ENCODE measurements around the gene DPP10.

DNA sequence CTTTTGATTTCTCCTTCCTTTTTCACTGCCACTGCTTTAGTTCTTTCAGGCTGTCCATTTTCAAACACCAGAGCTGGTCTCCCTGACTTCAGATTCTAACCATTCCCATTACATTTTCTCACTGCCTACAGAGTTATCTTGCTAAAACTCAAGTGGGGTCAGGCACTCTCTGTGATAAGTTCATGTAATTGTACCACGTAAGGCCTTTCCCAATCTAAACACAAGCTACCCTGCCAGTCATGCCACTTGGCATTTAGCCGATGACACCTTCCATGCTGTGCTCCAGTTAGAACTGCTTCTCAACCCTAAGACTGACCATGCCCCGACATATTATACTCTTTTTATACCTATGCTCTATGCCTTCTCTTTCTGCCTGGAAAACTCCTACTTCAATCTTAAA lies 592.4 kb downstream of the DPP10 start:
- TF ChIP-seq, protein P1, sequence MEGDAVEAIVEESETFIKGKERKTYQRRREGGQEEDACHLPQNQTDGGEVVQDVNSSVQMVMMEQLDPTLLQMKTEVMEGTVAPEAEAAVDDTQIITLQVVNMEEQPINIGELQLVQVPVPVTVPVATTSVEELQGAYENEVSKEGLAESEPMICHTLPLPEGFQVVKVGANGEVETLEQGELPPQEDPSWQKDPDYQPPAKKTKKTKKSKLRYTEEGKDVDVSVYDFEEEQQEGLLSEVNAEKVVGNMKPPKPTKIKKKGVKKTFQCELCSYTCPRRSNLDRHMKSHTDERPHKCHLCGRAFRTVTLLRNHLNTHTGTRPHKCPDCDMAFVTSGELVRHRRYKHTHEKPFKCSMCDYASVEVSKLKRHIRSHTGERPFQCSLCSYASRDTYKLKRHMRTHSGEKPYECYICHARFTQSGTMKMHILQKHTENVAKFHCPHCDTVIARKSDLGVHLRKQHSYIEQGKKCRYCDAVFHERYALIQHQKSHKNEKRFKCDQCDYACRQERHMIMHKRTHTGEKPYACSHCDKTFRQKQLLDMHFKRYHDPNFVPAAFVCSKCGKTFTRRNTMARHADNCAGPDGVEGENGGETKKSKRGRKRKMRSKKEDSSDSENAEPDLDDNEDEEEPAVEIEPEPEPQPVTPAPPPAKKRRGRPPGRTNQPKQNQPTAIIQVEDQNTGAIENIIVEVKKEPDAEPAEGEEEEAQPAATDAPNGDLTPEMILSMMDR (tag by site-specific recombination; IDR thresholded peaks at IDR 0.05): no peak
- TF ChIP-seq ZBTB8A (tag by site-specific recombination; IDR thresholded peaks at IDR 0.05) (no peak), ZNF785 (tag by site-specific recombination; IDR thresholded peaks at IDR 0.05) (no peak), ZNF138 (tag by site-specific recombination; IDR thresholded peaks at IDR 0.05; ENCODE audit: borderline replicate concordance) (no peak), ZBTB7A (tag by site-specific recombination; IDR thresholded peaks at IDR 0.05; ENCODE audit: low read depth) (no peak), GLIS1 (tag by site-specific recombination; IDR thresholded peaks at IDR 0.05) (no peak), ZNF341 (tag by site-specific recombination; IDR thresholded peaks at IDR 0.05; ENCODE audit: low read depth) (no peak), ZNF221 (tag by site-specific recombination; IDR thresholded peaks at IDR 0.05; ENCODE audit: borderline replicate concordance) (no peak), ZBTB17 (tag by site-specific recombination; IDR thresholded peaks at IDR 0.05) (no peak), ZNF549 (tag by site-specific recombination; IDR thresholded peaks at IDR 0.05) (no peak)
- TF ChIP-seq, protein P2, sequence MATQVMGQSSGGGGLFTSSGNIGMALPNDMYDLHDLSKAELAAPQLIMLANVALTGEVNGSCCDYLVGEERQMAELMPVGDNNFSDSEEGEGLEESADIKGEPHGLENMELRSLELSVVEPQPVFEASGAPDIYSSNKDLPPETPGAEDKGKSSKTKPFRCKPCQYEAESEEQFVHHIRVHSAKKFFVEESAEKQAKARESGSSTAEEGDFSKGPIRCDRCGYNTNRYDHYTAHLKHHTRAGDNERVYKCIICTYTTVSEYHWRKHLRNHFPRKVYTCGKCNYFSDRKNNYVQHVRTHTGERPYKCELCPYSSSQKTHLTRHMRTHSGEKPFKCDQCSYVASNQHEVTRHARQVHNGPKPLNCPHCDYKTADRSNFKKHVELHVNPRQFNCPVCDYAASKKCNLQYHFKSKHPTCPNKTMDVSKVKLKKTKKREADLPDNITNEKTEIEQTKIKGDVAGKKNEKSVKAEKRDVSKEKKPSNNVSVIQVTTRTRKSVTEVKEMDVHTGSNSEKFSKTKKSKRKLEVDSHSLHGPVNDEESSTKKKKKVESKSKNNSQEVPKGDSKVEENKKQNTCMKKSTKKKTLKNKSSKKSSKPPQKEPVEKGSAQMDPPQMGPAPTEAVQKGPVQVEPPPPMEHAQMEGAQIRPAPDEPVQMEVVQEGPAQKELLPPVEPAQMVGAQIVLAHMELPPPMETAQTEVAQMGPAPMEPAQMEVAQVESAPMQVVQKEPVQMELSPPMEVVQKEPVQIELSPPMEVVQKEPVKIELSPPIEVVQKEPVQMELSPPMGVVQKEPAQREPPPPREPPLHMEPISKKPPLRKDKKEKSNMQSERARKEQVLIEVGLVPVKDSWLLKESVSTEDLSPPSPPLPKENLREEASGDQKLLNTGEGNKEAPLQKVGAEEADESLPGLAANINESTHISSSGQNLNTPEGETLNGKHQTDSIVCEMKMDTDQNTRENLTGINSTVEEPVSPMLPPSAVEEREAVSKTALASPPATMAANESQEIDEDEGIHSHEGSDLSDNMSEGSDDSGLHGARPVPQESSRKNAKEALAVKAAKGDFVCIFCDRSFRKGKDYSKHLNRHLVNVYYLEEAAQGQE (tag by site-specific recombination; IDR thresholded peaks at IDR 0.05): no peak
- TF ChIP-seq, protein P3, sequence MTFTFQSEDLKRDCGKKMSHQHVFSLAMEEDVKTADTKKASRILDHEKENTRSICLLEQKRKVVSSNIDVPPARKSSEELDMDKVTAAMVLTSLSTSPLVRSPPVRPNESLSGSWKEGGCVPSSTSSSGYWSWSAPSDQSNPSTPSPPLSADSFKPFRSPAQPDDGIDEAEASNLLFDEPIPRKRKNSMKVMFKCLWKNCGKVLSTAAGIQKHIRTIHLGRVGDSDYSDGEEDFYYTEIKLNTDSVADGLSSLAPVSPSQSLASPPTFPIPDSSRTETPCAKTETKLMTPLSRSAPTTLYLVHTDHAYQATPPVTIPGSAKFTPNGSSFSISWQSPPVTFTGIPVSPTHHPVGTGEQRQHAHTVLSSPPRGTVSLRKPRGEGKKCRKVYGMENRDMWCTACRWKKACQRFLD (tag by site-specific recombination; IDR thresholded peaks at IDR 0.05): no peak
